ENCODE measurements around the gene TTC9C. TPM values are rescaled to one million over a fixed set of nuclear protein-coding genes. Genes with fewer than 3 reads are reported as not detected.

The TTC9C gene
- total and polyA plus RNA-seq, 2 of the 13 experiments (the other 11 are each of a cell fraction or from before 2014, with no cell fraction given), result 28.0 to 36.4 TPM

DNA sequence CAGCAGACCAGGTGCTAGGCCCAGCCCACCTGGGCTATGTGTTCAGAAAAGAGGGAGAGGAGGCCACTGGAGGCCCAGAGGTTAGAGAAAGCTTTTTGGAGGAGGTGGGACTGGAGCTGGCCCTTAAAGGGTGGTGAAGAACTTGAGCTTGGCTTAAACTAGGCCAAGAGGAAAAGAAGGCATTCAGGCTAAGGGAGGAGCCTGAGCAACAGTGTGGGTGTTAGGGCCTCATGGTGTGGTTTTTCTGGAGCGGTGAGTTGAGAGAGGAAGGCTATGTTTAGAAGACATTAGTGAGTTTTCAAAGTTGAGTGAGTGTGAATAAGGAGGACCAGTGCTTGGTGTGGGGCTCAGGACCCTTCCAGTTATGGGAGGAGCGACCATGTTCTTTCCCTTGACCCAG lies 49.1 kb downstream of the TTC9C start:
- Histone ChIP-seq H3K9me3 (ENCODE audit: low read length) (no peaks in the 10 kb centered on the region), H4K20me1 (ENCODE audit: insufficient read depth, low read length) (no peaks in the 10 kb centered on the region), H3K9ac (ENCODE audit: insufficient read depth, low read depth, low read length) (no peak overlapping the region), H3K79me2 (ENCODE audit: insufficient read depth, low read length) (peaks cover 4% of the 10 kb centered on the region), H3K4me1 (ENCODE audit: insufficient read depth, low read length) (peaks cover 3% of the 10 kb centered on the region; the same call in 1 of the 2 replicates), H3K27me3 (ENCODE audit: control insufficient read depth in 1 of 2, insufficient read depth in 2 of 2, low read length in 2 of 2) (no peaks in the 10 kb centered on the region), H3K27ac (ENCODE audit: extremely low read length, insufficient read depth, low read length) (no peak overlapping the region), H2AFZ (ENCODE audit: low read length) (no peak overlapping the region), H3K36me3 (replicated peaks in 1 of 2; ENCODE audit: control insufficient read depth in 1 of 2, insufficient read depth in 2 of 2, low read length in 2 of 2) (peaks cover 15 to 41% of the 10 kb centered on the region in 2 experiments), H3K4me3 (replicated peaks in 1 of 3; ENCODE audit: insufficient read depth in 1 of 3, low read depth in 2 of 3, low read length in 3 of 3) (no peak overlapping the region), H3K4me2 (ENCODE audit: low read depth, low read length) (no peak overlapping the region)
- DNase-seq (ENCODE audit: low spot score) (no peak), ATAC-seq (no peak), FAIRE-seq (no peak)
- 100% methylated on average over 2 of the region's 2 CpGs for WGBS (ENCODE audit: low lambda C conversion rate)
- no peak for TF ChIP-seq HOXA7 (CRISPR knock-in tag; IDR thresholded peaks at IDR 0.05)
- TF ChIP-seq, protein P1, sequence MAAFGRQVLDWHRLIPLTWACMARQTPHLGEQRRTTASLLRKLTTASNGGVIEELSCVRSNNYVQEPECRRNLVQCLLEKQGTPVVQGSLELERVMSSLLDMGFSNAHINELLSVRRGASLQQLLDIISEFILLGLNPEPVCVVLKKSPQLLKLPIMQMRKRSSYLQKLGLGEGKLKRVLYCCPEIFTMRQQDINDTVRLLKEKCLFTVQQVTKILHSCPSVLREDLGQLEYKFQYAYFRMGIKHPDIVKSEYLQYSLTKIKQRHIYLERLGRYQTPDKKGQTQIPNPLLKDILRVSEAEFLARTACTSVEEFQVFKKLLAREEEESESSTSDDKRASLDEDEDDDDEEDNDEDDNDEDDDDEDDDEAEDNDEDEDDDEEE (CRISPR knock-in tag; IDR thresholded peaks at IDR 0.05), result no peak
- no peak for TF ChIP-seq HMG20A (CRISPR knock-in tag; IDR thresholded peaks at IDR 0.05; ENCODE audit: borderline replicate concordance)
- TF ChIP-seq SCMH1 (CRISPR knock-in tag; IDR thresholded peaks at IDR 0.05; ENCODE audit: borderline replicate concordance), result no peak
- TF ChIP-seq NR2C2 (CRISPR knock-in tag; IDR thresholded peaks at IDR 0.05; ENCODE audit: borderline replicate concordance), result no peak
- TF ChIP-seq SKI (IDR thresholded peaks at IDR 0.05; ENCODE audit: partially characterized antibody), result no peak
- TF ChIP-seq HNRNPK (IDR thresholded peaks at IDR 0.05; ENCODE audit: low read depth, low read length, poor library complexity, severe bottlenecking), result no peak
- TF ChIP-seq ZNF329 (CRISPR knock-in tag; IDR thresholded peaks at IDR 0.05; ENCODE audit: low read depth), result no peak
- no peak for TF ChIP-seq ZFP82 (CRISPR knock-in tag; IDR thresholded peaks at IDR 0.05; ENCODE audit: borderline replicate concordance)
- no peak for TF ChIP-seq POLR2A (IDR thresholded peaks at IDR 0.05; ENCODE audit: insufficient read depth in 1 of 2, low read depth in 2 of 2, low read length in 2 of 2)
- no peak for TF ChIP-seq ZNF878 (CRISPR knock-in tag; IDR thresholded peaks at IDR 0.05)
- no peak for TF ChIP-seq MAFF (IDR thresholded peaks at IDR 0.05; ENCODE audit: low read depth, low read length)
- TF ChIP-seq PCBP1 (IDR thresholded peaks at IDR 0.05; ENCODE audit: borderline replicate concordance, low read depth, low read length), result no peak
- TF ChIP-seq ESRRA (CRISPR knock-in tag; IDR thresholded peaks at IDR 0.05; ENCODE audit: low read depth), result no peak
- TF ChIP-seq ZNF556 (CRISPR knock-in tag; IDR thresholded peaks at IDR 0.05; ENCODE audit: borderline replicate concordance), result no peak
- TF ChIP-seq WIZ (CRISPR knock-in tag; IDR thresholded peaks at IDR 0.05), result no peak
- TF ChIP-seq ZNF143 (CRISPR knock-in tag; IDR thresholded peaks at IDR 0.05), result no peak
- no peak for TF ChIP-seq ZNF768 (CRISPR knock-in tag; IDR thresholded peaks at IDR 0.05)
- in situ Hi-C loops (cut with HindIII; ENCODE audit: extremely low pct_ligation_motif_present, low pct_unique_long_range_greater_than_20kb) (no loop called here), intact Hi-C loops (cut with micrococcal nuclease; ENCODE audit: unreplicated experiment) (no loop called here)
- POLR2A ChIA-PET, result no interaction called here
- no TSS peak for BruUV-seq (replicated peaks)
- CTCF ChIA-PET (ENCODE audit: low intra/inter-chr PET ratio, low total read pairs), result no interaction called here
